Activated naive CD4-positive, alpha-beta T cell treated with anti-CD3 and anti-CD28 coated beads, Interleukin-2, amount 50 U/mL, for 16 hours (primary cell): Measurements from ENCODE around the gene EIF4G3.
"Not testable (repeated sequence)": the region's sequence is repeated elsewhere in the genome, so short reads cannot be mapped to it uniquely, and the experiment has no call there.

Experiments
- DNase-seq: peaks from one replicate; pipeline ENCODE4 v3.0.0-alpha.2; 2020

The EIF4G3 gene

GRCh38 chr1:21060523-21060922 is 116.2 kb downstream of the EIF4G3 start:
- no peak for DNase-seq

GRCh38 chr1:21059021-21059420 is 117.7 kb downstream of the EIF4G3 start:
- DNase-seq, result no peak

- DNase-seq, result no peak
These were observed 118.5 kb downstream of the EIF4G3 start for GRCh38 chr1:21058035-21058793.

- DNase-seq, result not testable (repeated sequence)
These were observed 123.3 kb downstream of the EIF4G3 start for GRCh38 chr1:21053189-21053928.

GRCh38 chr1:21052034-21052433 is 124.7 kb downstream of the EIF4G3 start:
- no peak for DNase-seq

- no peak for DNase-seq
These were observed 125.4 kb downstream of the EIF4G3 start for GRCh38 chr1:21051177-21051825.

GRCh38 chr1:21050031-21050430 is 126.7 kb downstream of the EIF4G3 start:
- no peak for DNase-seq

GRCh38 chr1:21048462-21048861 is 128.2 kb downstream of the EIF4G3 start:
- no peak for DNase-seq

GRCh38 chr1:21046132-21046531 is 130.6 kb downstream of the EIF4G3 start:
- DNase-seq, result no peak

GRCh38 chr1:21045351-21045750 is 131.3 kb downstream of the EIF4G3 start:
- DNase-seq, result no peak

- no peak for DNase-seq
These were observed 133.6 kb downstream of the EIF4G3 start for GRCh38 chr1:21042929-21043605.

- no peak for DNase-seq
These were observed 135.2 kb downstream of the EIF4G3 start for GRCh38 chr1:21041541-21041940.

- DNase-seq, result no peak
These were observed 139.6 kb downstream of the EIF4G3 start for GRCh38 chr1:21037091-21037490.

GRCh38 chr1:21035794-21036193 is 140.9 kb downstream of the EIF4G3 start:
- DNase-seq, result no peak

GRCh38 chr1:21034725-21035628 is 141.7 kb downstream of the EIF4G3 start:
- DNase-seq, result no peak

- DNase-seq, result no peak
These were observed 144.0 kb downstream of the EIF4G3 start for GRCh38 chr1:21032741-21033140.

- no peak for DNase-seq
These were observed 146.5 kb downstream of the EIF4G3 start for GRCh38 chr1:21030181-21030580.

GRCh38 chr1:21028520-21029145 is 148.1 kb downstream of the EIF4G3 start:
- DNase-seq, result no peak

GRCh38 chr1:21027805-21028204 is 148.9 kb downstream of the EIF4G3 start:
- DNase-seq, result no peak

GRCh38 chr1:21024918-21025317 is 151.8 kb downstream of the EIF4G3 start:
- DNase-seq, result no peak

GRCh38 chr1:21024136-21024896 is 152.4 kb downstream of the EIF4G3 start:
- DNase-seq, result not testable (repeated sequence)
